Brain microvascular endothelial cell (primary cell): ENCODE measurements around the gene IL12RB1.
"Not testable (repeated sequence)": the region's sequence is repeated elsewhere in the genome, so short reads cannot be mapped to it uniquely, and the experiment has no call there.

Source experiments
- DNase-seq: peaks from one replicate; pipeline ENCODE4 v3.0.0-alpha.2; 2020
- H3K27ac ChIP-seq: fragments of 250-450 bp; sonication (Bioruptor Pico); 2 replicates; pipeline ENCODE4 v1.5.1; 2020; ENCODE audit warnings: mild to moderate bottlenecking, moderate library complexity
- H3K27me3 ChIP-seq: fragments of 250-450 bp; sonication (Bioruptor Pico); replicated peaks from 2 replicates; pipeline ENCODE4 v1.5.1; 2020; ENCODE audit warnings: mild to moderate bottlenecking
- H3K36me3 ChIP-seq: fragments of 250-450 bp; sonication (Bioruptor Pico); replicated peaks from 2 replicates; pipeline ENCODE4 v1.5.1; 2020; ENCODE audit warnings: mild to moderate bottlenecking
- H3K4me3 ChIP-seq: 2 replicates; pipeline ENCODE4 v1.5.1; 2011; ENCODE audit warnings: low read depth, mild to moderate bottlenecking, control low read depth, low read length, moderate library complexity
- in situ Hi-C: cut with HindIII; loops from 2 replicates; pipeline ENCODE4 v1.10.0; 2017; ENCODE audit warnings: low sequenced_read_pairs, low pct_ligation_motif_present
- TF ChIP-seq, protein P1 (sequence below): IDR thresholded peaks from 2 replicates; pipeline ENCODE4 v1.5.1; 2011; ENCODE audit warnings: low read depth, mild to moderate bottlenecking, moderate library complexity, low read length, control low read depth, inconsistent platforms; ENCODE audit errors: missing control alignments

The IL12RB1 gene

GRCh38 chr19:18109733-18110608 lies 23.2 kb upstream of the IL12RB1 start:
- no peak for DNase-seq

DNA sequence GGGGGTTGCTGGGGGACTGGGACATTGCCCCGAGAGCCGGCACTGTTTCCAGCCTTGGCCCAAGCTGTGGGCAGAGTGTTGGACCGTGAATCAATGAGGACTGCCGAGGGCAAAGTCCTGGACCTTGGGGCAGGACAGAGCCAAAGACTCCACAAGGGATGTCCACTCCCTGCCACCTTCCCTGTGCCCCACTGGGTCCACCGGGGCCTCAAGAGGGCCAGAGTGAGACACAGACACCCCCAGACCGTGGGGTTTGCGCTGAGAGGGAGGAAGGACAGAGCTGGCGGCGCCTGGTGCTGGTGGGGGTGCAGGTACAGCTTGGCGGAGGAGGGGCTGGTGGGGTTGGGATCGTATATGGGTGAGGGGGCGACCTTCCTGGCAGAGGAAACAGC lies 22.6 kb upstream of the IL12RB1 start:
- TF ChIP-seq, protein P1, sequence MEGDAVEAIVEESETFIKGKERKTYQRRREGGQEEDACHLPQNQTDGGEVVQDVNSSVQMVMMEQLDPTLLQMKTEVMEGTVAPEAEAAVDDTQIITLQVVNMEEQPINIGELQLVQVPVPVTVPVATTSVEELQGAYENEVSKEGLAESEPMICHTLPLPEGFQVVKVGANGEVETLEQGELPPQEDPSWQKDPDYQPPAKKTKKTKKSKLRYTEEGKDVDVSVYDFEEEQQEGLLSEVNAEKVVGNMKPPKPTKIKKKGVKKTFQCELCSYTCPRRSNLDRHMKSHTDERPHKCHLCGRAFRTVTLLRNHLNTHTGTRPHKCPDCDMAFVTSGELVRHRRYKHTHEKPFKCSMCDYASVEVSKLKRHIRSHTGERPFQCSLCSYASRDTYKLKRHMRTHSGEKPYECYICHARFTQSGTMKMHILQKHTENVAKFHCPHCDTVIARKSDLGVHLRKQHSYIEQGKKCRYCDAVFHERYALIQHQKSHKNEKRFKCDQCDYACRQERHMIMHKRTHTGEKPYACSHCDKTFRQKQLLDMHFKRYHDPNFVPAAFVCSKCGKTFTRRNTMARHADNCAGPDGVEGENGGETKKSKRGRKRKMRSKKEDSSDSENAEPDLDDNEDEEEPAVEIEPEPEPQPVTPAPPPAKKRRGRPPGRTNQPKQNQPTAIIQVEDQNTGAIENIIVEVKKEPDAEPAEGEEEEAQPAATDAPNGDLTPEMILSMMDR, result no peak
- Histone ChIP-seq H3K36me3 (no peaks in the 10 kb centered on the region), H3K27me3 (no peaks in the 10 kb centered on the region), H3K27ac (no peak overlapping the region), H3K4me3 (peak overlapping the region; percentile 63)
- no peak for DNase-seq
- in situ Hi-C loops, result no loop called here

More at GRCh38 chr19:18109733-18110608, 23.2 kb upstream of the IL12RB1 start:
- Histone ChIP-seq H3K36me3 (no peaks in the 10 kb centered on the region), H3K27me3 (no peaks in the 10 kb centered on the region), H3K27ac (no peak overlapping the region), H3K4me3 (peak overlapping the region; percentile 63)
- TF ChIP-seq, protein P1, result no peak
- in situ Hi-C loops, result no loop called here

DNA sequence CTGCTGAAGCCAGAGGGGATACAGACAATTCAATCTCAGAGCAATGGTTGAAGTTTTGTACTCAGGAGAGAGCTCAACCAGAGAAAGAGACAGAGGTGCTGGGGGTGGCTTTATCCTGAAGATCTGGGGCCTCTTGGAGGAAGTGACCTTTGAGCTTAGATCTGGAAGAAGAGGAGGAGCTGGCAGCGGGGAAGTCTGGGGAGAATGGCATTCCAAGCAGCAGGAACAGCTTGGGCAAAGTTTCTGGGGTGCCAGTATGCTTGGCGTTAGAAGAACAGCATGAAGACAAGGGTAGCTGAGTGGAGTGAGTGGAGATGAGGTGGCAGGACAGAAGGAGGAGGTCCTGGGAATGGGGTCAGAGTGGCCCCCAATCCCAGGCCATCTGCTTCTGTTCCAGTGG lies 22.2 kb upstream of the IL12RB1 start:
- Histone ChIP-seq H3K27me3 (no peaks in the 10 kb centered on the region), H3K4me3 (no peak overlapping the region), H3K36me3 (no peaks in the 10 kb centered on the region), H3K27ac (no peak overlapping the region)
- TF ChIP-seq, protein P1, result no peak
- no peak for DNase-seq
- in situ Hi-C loops, result no loop called here

DNA sequence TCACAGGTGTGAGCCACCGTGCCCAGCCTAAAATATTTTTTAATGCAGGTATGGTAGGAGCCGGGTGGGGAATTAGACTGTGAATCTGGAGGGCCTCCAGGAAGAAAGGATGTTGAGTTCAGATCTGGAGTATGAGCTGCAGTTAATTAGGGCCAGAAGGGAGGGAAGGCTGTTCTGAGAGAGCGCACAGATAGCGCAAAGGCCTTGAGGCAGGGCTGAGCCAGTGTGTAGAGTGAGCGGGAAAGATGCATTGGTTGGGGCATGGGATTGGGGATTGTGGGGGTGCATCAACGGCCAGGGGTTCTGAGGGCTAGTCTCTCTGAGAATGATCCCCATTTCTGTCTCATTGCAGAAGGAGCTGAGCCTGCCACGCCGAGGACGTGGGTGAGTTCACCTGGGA lies 20.5 kb upstream of the IL12RB1 start:
- H3K27me3 ChIP-seq, result no peaks in the 10 kb centered on the region
- DNase-seq, result no peak
- no peak overlapping the region for H3K4me3 ChIP-seq
- no peaks in the 10 kb centered on the region for H3K36me3 ChIP-seq
- H3K27ac ChIP-seq, result no peak overlapping the region
- in situ Hi-C loops, result no loop called here
- TF ChIP-seq, protein P1, result no peak

DNA sequence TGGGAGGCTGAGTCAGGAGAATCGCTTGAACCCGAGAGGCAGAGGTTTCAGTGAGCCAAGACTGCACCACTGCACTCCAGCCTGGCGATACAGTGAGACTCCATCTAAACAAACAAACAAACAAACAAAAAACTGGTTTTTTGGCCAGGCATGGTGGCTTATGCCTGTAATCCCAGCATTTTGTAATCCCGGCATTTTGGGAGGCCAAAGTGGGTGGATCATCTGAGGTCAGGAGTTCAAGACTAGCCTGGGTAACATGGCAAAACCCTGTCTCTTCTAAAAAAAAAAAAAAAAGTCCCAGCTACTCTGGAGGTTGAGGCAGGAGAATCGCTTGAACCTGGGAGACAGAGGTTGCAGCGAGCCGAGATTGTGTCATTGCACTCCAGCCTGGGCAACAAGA lies 18.5 kb upstream of the IL12RB1 start:
- in situ Hi-C loops, H3K27me3 ChIP-seq, DNase-seq, H3K36me3 ChIP-seq, H3K4me3 ChIP-seq, H3K27ac ChIP-seq: not testable (repeated sequence)

GRCh38 chr19:18104793-18105131 lies 18.0 kb upstream of the IL12RB1 start:
- in situ Hi-C loops, result no loop called here
- TF ChIP-seq, protein P1, result no peak
- Histone ChIP-seq H3K27me3 (no peaks in the 10 kb centered on the region), H3K4me3 (peak overlapping the region; percentile 48), H3K27ac (no peak overlapping the region), H3K36me3 (no peaks in the 10 kb centered on the region)
- DNase-seq, result no peak
